C4-2B (cell line): ENCODE results near the gene METTL1.

Source experiments
- H3K27ac ChIP-seq: fragments of 450-650 bp; 2 replicates; pipeline ENCODE4 v1.5.1; 2017
- CTCF ChIP-seq: fragments of 450-650 bp; conservative IDR thresholded peaks from 2 replicates; pipeline ENCODE4 v1.5.1; 2017; ENCODE audit warnings: mild to moderate bottlenecking
- ZFX ChIP-seq: fragments of 450-650 bp; IDR thresholded peaks from 2 replicates; pipeline ENCODE4 v1.6.1; 2017

Gene METTL1

DNA sequence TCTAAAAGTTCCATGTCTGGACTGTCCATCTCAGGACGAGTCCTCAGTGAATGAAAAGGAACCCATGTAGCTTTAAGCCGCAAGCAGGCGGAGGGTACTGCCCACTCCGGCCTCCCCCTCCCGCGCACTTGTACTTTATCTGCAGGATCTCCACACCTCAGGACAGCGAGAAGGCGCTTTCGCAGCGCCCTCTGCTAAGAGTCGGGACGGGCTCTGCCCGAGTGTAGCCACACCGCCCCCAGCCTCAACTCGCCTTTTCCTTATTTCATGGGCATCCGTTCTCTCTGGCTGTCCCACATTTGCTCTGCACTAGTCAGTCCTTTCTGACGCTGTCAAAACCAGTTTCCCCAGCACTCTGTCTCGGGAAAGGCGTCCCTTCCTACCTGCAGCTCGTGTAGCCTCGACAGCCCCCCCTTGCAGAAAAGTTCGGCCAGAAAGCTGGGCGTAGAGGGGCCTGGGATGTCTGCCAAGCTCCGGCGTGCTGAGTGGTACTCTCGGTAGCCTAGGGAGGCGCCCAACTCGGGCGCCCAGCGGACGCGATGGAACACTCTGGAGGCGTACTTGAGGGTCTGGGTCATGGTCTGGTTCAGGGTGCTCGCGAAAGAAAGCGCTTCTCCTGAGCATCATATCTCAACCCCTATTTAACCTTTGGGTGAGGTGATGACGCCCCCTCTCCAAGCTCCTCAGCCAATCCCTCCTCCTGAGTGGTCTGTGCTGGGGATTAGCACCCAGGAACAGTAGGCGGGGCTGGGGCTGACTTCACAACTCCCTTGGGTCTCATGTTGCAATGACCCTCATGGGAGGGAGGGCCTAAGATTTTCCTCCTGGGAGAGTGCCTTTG, 5.2 kb downstream of the METTL1 start, which contains the start of gene CYP27B1:
Gene CYP27B1 (minus strand): TSS at position 615 of the 841 bp plus-strand sequence. CDS start 37 bp downstream, at position 578.
- H3K27ac ChIP-seq: peak within 1 kb of the TSS; percentile 53
- TF ChIP-seq ZFX (no peak), CTCF (no peak)

DNA sequence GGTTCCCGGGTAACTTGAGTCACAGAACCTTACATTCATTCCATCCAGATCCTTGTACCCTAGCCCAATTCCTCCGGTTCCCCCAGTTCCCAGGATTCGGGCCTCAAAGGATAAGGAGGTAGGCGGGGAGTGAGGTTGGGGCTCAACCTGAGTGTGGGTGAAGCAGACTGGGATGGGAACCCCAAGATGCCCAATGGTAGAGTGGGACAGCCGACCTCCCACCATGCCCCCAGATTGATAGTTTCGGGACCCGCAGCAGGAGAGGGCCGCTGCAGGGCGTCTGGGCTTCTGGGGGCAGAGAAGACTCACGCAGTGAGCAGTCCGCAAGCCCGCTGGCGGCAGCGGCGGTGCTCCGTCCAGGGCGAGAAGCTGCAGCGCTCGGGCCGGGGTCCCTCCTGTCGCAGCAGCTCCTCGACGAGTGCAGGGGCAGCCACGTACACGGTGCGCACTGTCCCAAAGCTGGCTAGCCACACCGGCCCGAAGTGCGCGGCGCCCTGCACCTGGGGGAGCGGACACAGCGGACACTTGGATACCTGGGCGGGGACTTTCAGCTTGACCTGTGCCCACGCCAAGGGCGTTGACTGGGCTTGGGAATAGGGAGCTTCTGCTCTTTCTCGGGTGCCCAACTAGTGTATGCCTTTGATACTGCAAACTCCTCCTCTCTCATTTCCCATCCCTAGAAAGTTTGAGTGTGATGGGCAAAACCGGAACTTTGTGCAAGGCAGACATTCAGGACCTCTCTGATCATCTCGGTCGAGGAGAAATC, 6.0 kb downstream of the METTL1 start:
- peak overlapping the region; percentile 53 for H3K27ac ChIP-seq
- TF ChIP-seq CTCF (no peak), ZFX (no peak)

GRCh38 chr12:57765003-57765697, 6.8 kb downstream of the METTL1 start:
- H3K27ac ChIP-seq: peak overlapping the region; percentile 53
- TF ChIP-seq ZFX: no peak
- TF ChIP-seq CTCF: no peak; the same call in 1 of the 2 replicates

DNA sequence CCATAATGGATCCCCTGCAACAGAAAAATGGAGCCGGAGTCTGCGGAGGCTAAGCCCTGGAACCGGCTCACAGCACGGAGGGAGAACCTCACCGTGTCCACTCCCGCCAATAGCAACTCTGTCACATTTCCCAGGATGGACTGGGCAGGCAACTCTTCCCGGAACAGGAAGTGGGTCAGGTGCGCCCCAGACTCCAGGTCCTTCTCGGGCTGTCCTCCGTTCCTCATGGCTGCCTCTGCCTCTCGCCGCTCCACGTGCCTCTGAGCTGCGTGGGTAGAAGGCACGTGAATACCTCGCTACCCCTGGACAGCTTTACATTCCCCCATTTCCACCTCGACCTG, 7.3 kb downstream of the METTL1 start:
- TF ChIP-seq CTCF (no peak), ZFX (no peak)
- H3K27ac ChIP-seq: peak overlapping the region; percentile 53

DNA sequence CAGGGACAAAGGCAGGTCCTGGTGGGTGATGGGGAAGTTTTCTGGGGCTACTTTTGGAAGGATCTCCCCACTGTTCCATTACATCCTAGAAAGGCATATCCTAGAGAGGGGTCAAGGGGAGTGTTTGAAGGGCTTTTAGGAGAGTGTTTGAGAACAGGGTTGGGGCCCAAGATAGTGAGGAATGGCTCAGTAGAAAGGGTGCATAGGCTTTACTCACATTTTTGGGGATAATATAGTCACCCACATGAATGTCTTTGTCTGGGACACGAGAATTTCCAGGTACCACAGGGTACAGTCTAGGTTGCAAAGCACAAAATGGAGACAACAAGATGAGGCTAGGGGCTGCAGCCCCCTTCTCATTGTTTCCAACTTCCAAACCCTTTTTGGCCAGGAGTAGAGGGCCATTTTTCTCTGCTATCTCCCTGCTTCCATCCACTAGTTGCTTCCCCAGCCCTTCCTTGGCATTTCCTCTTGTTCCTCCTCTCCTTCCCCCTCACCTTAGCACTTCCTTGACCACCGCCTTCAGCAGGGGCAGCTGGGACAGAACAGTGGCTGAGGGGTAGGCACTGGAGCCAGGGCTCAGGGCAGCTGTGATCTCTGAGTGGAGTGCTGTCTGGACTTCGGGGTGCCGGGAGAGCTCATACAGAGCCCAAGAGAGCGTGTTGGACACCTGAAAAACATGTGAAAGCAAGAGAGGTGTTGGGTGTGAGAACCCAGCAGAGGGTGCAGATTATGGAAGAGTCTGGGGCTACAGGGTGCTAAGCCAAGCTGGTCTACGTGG, 7.8 kb downstream of the METTL1 start:
- TF ChIP-seq CTCF (no peak), ZFX (no peak)
- peak overlapping the region; percentile 53 for H3K27ac ChIP-seq

DNA sequence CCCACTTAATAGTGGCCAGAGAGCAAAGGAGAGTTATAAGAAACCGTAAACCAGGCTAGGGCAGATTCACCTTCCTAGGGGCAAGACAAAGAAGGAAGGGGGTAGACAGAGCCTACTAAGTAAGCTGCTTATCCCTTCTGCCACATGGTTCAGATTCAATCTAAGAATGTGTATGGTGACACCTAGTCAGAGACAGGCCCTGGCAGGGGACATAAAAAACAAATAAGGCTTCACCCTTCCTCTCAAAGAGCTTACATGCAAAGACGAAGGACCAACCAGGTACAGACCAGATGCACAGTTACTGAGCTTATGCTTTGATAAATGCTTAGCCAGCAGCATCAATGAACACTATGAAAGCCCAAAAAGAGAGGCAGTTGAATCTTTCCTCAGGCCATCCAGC, 9.4 kb downstream of the METTL1 start:
- no peak for TF ChIP-seq CTCF
- no peak for TF ChIP-seq ZFX
- no peak overlapping the region for H3K27ac ChIP-seq
